Measurements from ENCODE around the gene ZBTB8A. TPM values are rescaled to one million over a fixed set of nuclear protein-coding genes. Genes with fewer than 3 reads are reported as not detected.
A peak's percentile ranks its signal among the peaks of the same experiment; 100 is the strongest.

The ZBTB8A gene
- total RNA-seq, 1 experiment from 2014 or later: 3.5 TPM

- no peak overlapping the region for H3K27ac ChIP-seq (ENCODE audit: low read length)
- no peak for DNase-seq
- H3F3A ChIP-seq (ENCODE audit: low read length, unreplicated experiment): no peaks in the 10 kb centered on the region
- BruUV-seq (replicated peaks): no TSS peak
- no peak overlapping the region for H3K9ac ChIP-seq (ENCODE audit: low read length)
- H3K9me3 ChIP-seq (ENCODE audit: low read length): no peaks in the 10 kb centered on the region
- H4K20me1 ChIP-seq (ENCODE audit: low read length): no peaks in the 10 kb centered on the region
- peaks cover 10% of the 10 kb centered on the region; the same call in 1 of the 2 replicates for H3K4me1 ChIP-seq (ENCODE audit: insufficient read depth, low read length)
- no peaks in the 10 kb centered on the region for H3K36me3 ChIP-seq (ENCODE audit: low read depth, low read length)
- ChIA-PET POLR2A (ENCODE audit: unreplicated experiment) (no interaction called here), CTCF (interaction anchor here (0.7 kb wide), 1 partner anchor 157 kb away, joined by 13 read pairs; no protein-coding TSS in a partner anchor)
- no peak for ATAC-seq
- H3K4me2 ChIP-seq (ENCODE audit: low read length): no peak overlapping the region
- intact Hi-C loops (cut with micrococcal nuclease): no loop called here
- no peaks in the 10 kb centered on the region for H3K27me3 ChIP-seq (ENCODE audit: low read length)
- no peak overlapping the region for H3K4me3 ChIP-seq (ENCODE audit: low read length)
- H3K79me2 ChIP-seq (ENCODE audit: low read length): peaks cover 77% of the 10 kb centered on the region
- H2AFZ ChIP-seq (ENCODE audit: low read length): no peak overlapping the region
- no peak for TF ChIP-seq EZH2phosphoT487 (IDR thresholded peaks at IDR 0.05; ENCODE audit: borderline replicate concordance, low read length)
- no peak for TF ChIP-seq CTCF (conservative IDR thresholded peaks at IDR 0.05; ENCODE audit: low read depth, low read length)
- TF ChIP-seq EZH2 (IDR thresholded peaks at IDR 0.05; ENCODE audit: low read length, unreplicated experiment): no peak
- H3K9me2 ChIP-seq (replicated peaks; ENCODE audit: low read length): no peaks in the 10 kb centered on the region
These were observed 105.2 kb downstream of the ZBTB8A start for GRCh38 chr1:32644426-32644825.

- peak overlapping the region; percentile 59 for H3K4me2 ChIP-seq (ENCODE audit: low read length)
- no peaks in the 10 kb centered on the region for H3K9me3 ChIP-seq (ENCODE audit: low read length)
- peaks cover 85% of the 10 kb centered on the region for H3K79me2 ChIP-seq (ENCODE audit: low read length)
- TF ChIP-seq EZH2 (IDR thresholded peaks at IDR 0.05; ENCODE audit: low read length, unreplicated experiment) (no peak), CTCF (conservative IDR thresholded peaks at IDR 0.05; ENCODE audit: low read depth, low read length) (no peak), EZH2phosphoT487 (IDR thresholded peaks at IDR 0.05; ENCODE audit: borderline replicate concordance, low read length) (no peak)
- no peak overlapping the region for H3K27ac ChIP-seq (ENCODE audit: low read length)
- ChIA-PET POLR2A (ENCODE audit: unreplicated experiment) (no interaction called here), CTCF (no interaction called here)
- H3K27me3 ChIP-seq (ENCODE audit: low read length): no peaks in the 10 kb centered on the region
- no peak overlapping the region for H3K9ac ChIP-seq (ENCODE audit: low read length)
- no peaks in the 10 kb centered on the region for H3F3A ChIP-seq (ENCODE audit: low read length, unreplicated experiment)
- ATAC-seq (no peak), DNase-seq (no peak)
- peaks cover 20% of the 10 kb centered on the region for H3K4me1 ChIP-seq (ENCODE audit: insufficient read depth, low read length)
- no peak overlapping the region for H2AFZ ChIP-seq (ENCODE audit: low read length)
- H3K4me3 ChIP-seq (ENCODE audit: low read length): peak overlapping the region; percentile 49; the same call in 1 of the 2 replicates
- no peaks in the 10 kb centered on the region for H3K9me2 ChIP-seq (replicated peaks; ENCODE audit: low read length)
- BruUV-seq (replicated peaks): no TSS peak
- peaks cover 6% of the 10 kb centered on the region for H3K36me3 ChIP-seq (ENCODE audit: low read depth, low read length)
- H4K20me1 ChIP-seq (ENCODE audit: low read length): no peaks in the 10 kb centered on the region
- intact Hi-C loops (cut with micrococcal nuclease): no loop called here
These were observed 108.3 kb downstream of the ZBTB8A start for GRCh38 chr1:32647308-32648134.
